PC-9 (cell line): ENCODE measurements around the gene FCHO2. TPM values are rescaled to one million over a fixed set of nuclear protein-coding genes. Genes with fewer than 3 reads are reported as not detected.
A peak's percentile ranks its signal among the peaks of the same experiment; 100 is the strongest.

Source experiments
- BruUV-seq: library from RNA; stranded (reverse); fragments of 400-500 nt; replicated peaks from 2 replicates; lab custom pipeline; 2021; lab: Mats Ljungman, UMichigan
- CTCF ChIA-PET: fragments of 300-600 bp; sonication (Branson Sonifier 250); formaldehyde crosslinking; loops from one replicate; lab custom pipeline; 2022; ENCODE audit warnings: antibody characterized with exemption; lab: Charles Lee
- POLR2A ChIA-PET: fragments of 300-600 bp; sonication (Branson Sonifier 250); formaldehyde crosslinking; loops from one replicate; lab custom pipeline; 2022; ENCODE audit warnings: antibody characterized with exemption; ENCODE audit not compliant: unreplicated experiment; lab: Charles Lee
- DNase-seq, 2 experiments: peaks; one replicate each; pipeline versions ENCODE4 v3.0.0 to v3.0.0-alpha.2; 2015 to 2022; ENCODE audit warnings: mixed read lengths in 1 of 2
- H2AFZ ChIP-seq: fragments of 200-600 bp; sonication (generic); 2 replicates; pipeline ENCODE4 v1.8.1; 2017; ENCODE audit warnings: antibody characterized with exemption
- H3F3A ChIP-seq: fragments of 200-600 bp; sonication (generic); 2 replicates; pipeline ENCODE4 v1.8.1; 2017; ENCODE audit warnings: antibody characterized with exemption, mild to moderate bottlenecking, low read depth; ENCODE audit not compliant: insufficient read depth
- H3K27ac ChIP-seq: fragments of 200-600 bp; sonication (generic); 2 replicates; pipeline ENCODE4 v1.6.1; 2016; ENCODE audit warnings: mixed run types
- H3K27me3 ChIP-seq: fragments of 200-600 bp; sonication (generic); 2 replicates; pipeline ENCODE4 v1.6.1; 2016; ENCODE audit warnings: low read depth, mixed run types; ENCODE audit not compliant: insufficient read depth
- H3K36me3 ChIP-seq: fragments of 200-600 bp; sonication (generic); 2 replicates; pipeline ENCODE4 v1.6.1; 2016; ENCODE audit warnings: low read depth, mixed run types
- H3K4me1 ChIP-seq: fragments of 200-600 bp; sonication (generic); replicated peaks from 2 replicates; pipeline ENCODE4 v1.6.1; 2016; ENCODE audit warnings: mixed run types; ENCODE audit not compliant: insufficient read depth
- H3K4me2 ChIP-seq: fragments of 200-600 bp; sonication (generic); 2 replicates; pipeline ENCODE4 v1.6.1; 2017; ENCODE audit warnings: mixed run types
- H3K4me3 ChIP-seq: fragments of 200-600 bp; sonication (generic); 2 replicates; pipeline ENCODE4 v1.6.1; 2016; ENCODE audit warnings: mixed run types
- H3K79me2 ChIP-seq: fragments of 200-600 bp; sonication (generic); 2 replicates; pipeline ENCODE4 v1.6.1; 2017; ENCODE audit warnings: low read depth, mixed run types
- H3K9me2 ChIP-seq: fragments of 200-600 bp; sonication (generic); 2 replicates; pipeline ENCODE4 v1.8.1; 2017; ENCODE audit warnings: mild to moderate bottlenecking; ENCODE audit not compliant: insufficient read depth
- H3K9me3 ChIP-seq: fragments of 200-600 bp; sonication (generic); 2 replicates; pipeline ENCODE4 v1.8.1; 2016; ENCODE audit warnings: low read depth; ENCODE audit not compliant: insufficient read depth
- H4K20me1 ChIP-seq: fragments of 200-600 bp; sonication (generic); 2 replicates; pipeline ENCODE4 v1.8.1; 2017; ENCODE audit not compliant: insufficient read depth
- EZH2 ChIP-seq: fragments of 200-600 bp; sonication (generic); IDR thresholded peaks from 2 replicates; pipeline ENCODE4 v1.8.0; 2017; ENCODE audit warnings: antibody characterized with exemption, low read depth
- intact Hi-C: fragments of 100-400 bp; cut with micrococcal nuclease; formaldehyde crosslinking; loops from one replicate; pipeline ENCODE4 v1.10.0; 2022; ENCODE audit not compliant: unreplicated experiment
- total RNA-seq: library from RNA; stranded (reverse); gene quantifications from 2 replicates; pipeline ENCODE4 v1.2.3, GENCODE V29; 2021
- TF ChIP-seq, protein P1 (sequence below): fragments of 200-600 bp; sonication (generic); conservative IDR thresholded peaks from 2 replicates; pipeline ENCODE4 v1.6.1; 2017; ENCODE audit warnings: mixed run types, antibody characterized with exemption, mild to moderate bottlenecking, moderate library complexity

FCHO2 gene
- total RNA-seq, 1 experiment from 2014 or later: 26.1 TPM

DNA sequence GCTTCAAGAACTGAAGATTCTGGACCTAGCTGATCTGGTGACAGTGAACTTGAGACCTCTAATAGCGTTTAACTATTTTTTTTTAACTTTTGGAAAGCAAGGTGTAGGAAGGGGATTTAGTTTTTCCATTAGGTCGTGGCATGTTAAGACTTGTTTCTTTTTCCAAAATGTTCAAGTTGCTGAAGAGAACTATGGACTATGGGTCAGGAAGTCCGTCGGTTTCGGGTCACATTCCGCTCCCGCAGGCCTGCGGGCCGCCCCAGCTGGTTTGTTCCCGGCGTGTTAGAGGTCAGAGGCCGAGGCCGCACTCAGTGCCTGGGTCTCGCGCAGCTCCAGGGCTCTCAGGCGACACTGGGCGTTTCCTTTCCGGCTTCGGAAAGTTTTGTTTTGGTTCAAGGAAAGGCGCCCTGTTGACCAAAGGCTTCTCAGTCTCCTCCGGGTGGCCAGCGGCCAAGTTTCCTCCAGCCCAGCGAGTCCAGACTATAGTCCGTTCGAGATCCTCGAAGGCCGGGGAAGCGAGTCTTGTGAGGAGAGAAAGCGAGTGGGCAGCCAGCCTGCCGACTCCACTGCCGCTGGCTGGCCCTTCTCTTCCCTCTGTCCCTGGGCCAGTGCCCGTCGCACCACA is 586 bp upstream of the FCHO2 start:
- Histone ChIP-seq H3K4me2 (peak overlapping the region; percentile 94), H3K9me2 (no peaks in the 10 kb centered on the region), H2AFZ (peak overlapping the region; percentile 89), H3K27ac (peak overlapping the region; percentile 99), H3K9me3 (no peaks in the 10 kb centered on the region; the same call in 1 of the 2 replicates), H3K27me3 (no peaks in the 10 kb centered on the region), H3K79me2 (peaks cover 46% of the 10 kb centered on the region), H3K4me1 (peaks cover 61% of the 10 kb centered on the region), H3K36me3 (no peaks in the 10 kb centered on the region), H3F3A (peaks cover 49% of the 10 kb centered on the region), H3K4me3 (peak overlapping the region; percentile 74), H4K20me1 (no peaks in the 10 kb centered on the region)
- POLR2A ChIA-PET: interaction anchor here (0.6 to 0.7 kb wide), 5 partner anchors 44 to 1317 kb away, joined by 3 to 8 read pairs (median 3); no protein-coding TSS in a partner anchor
- DNase-seq: peak in 1 of 2 experiments; percentile 68
- TF ChIP-seq, protein P1, sequence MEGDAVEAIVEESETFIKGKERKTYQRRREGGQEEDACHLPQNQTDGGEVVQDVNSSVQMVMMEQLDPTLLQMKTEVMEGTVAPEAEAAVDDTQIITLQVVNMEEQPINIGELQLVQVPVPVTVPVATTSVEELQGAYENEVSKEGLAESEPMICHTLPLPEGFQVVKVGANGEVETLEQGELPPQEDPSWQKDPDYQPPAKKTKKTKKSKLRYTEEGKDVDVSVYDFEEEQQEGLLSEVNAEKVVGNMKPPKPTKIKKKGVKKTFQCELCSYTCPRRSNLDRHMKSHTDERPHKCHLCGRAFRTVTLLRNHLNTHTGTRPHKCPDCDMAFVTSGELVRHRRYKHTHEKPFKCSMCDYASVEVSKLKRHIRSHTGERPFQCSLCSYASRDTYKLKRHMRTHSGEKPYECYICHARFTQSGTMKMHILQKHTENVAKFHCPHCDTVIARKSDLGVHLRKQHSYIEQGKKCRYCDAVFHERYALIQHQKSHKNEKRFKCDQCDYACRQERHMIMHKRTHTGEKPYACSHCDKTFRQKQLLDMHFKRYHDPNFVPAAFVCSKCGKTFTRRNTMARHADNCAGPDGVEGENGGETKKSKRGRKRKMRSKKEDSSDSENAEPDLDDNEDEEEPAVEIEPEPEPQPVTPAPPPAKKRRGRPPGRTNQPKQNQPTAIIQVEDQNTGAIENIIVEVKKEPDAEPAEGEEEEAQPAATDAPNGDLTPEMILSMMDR: no peak
- TF ChIP-seq EZH2: no peak
- TSS peak; percentile 97 for BruUV-seq
- CTCF ChIA-PET: interaction anchor here (0.8 kb wide), 1 partner anchor 35 kb away, joined by 3 read pairs; no protein-coding TSS in a partner anchor
- intact Hi-C loops: loop anchor here (10.0 kb wide), 2 partner anchors 500 to 590 kb away; no protein-coding TSS in a partner anchor

DNA sequence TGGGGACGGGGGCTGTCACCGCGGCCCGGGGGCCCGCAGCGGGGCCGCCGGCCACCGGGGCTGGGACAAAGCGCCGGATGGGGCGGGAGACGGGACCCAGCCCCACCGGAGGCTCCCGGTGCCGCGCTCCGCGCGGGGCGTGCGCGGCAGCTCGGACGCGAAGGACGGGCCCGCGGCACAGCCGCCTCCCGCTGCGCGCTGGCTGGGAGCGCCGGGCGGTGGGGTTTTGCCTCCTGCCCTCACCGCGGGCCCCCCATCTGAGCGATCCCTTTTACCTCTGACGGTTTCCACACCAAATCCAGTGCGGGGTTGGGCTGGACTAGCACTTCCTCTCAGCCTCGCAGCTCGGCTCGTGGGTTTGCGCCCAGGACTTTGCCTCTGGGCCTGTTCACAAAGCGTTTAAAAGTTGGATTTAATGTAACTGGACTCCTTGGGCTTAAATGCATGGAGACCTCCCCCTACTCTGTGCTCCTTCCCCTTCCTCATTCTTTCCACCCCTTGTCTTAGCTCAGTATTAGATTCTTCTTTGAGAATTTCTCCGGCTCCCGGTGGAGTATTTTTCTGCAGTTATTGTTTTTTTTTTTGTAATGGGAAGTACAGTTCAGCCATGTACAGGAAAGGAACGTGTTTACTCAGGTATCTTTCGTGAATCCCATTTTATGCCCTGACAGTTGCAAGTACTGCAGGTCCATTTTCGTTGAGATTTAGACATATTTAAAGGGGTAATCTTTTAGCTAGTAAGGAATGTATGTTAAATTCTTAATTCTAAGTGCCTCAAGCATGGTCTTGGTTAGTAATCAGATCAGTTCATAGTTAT is 691 bp downstream of the FCHO2 start:
- peak overlapping the region; percentile 82 for H2AFZ ChIP-seq
- TF ChIP-seq EZH2: no peak
- TF ChIP-seq, protein P1: no peak
- H3K27ac ChIP-seq: peak overlapping the region; percentile 99
- DNase-seq: peak; percentile 55 to 58
- H3K4me1 ChIP-seq: peaks cover 52% of the 10 kb centered on the region
- intact Hi-C loops: loop anchor here (1.0 to 10.0 kb wide), 3 partner anchors 75 to 588 kb away; no protein-coding TSS in a partner anchor
- 0 out of 2 replicates have a peak, but pooled peaks cover 3% of the 10 kb centered on the region for H3K36me3 ChIP-seq
- peak overlapping the region; percentile 74 for H3K4me3 ChIP-seq
- no TSS peak for BruUV-seq
- peak overlapping the region; percentile 94 for H3K4me2 ChIP-seq
- H3K9me3 ChIP-seq: no peaks in the 10 kb centered on the region
- CTCF ChIA-PET: no interaction called here
- POLR2A ChIA-PET: no interaction called here
- H3K79me2 ChIP-seq: peaks cover 59% of the 10 kb centered on the region
- no peaks in the 10 kb centered on the region for H4K20me1 ChIP-seq
- H3K27me3 ChIP-seq: no peaks in the 10 kb centered on the region
- no peaks in the 10 kb centered on the region for H3K9me2 ChIP-seq
- H3F3A ChIP-seq: peaks cover 40% of the 10 kb centered on the region

DNA sequence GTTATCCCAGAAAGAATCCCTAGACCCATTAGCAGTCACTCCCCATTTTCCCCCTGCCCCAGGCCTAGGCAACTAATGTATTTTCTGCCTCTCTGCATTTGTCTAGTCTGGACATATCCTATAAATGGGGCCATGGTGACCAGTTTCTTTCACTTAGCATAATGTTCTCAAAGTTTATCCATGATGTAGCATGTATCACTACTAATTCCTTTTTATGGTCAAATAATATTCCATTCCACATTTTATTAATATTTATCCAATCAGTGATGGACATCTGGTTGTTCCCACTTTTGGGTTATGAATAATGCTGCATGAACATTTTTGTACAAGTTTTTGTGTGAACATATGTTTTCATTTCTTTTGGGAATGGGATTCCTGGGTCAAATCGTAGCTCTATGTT is 1.5 kb downstream of the FCHO2 start:
- Histone ChIP-seq H3K9me3 (no peaks in the 10 kb centered on the region), H3K27me3 (no peaks in the 10 kb centered on the region), H3K9me2 (no peaks in the 10 kb centered on the region), H3K79me2 (peaks cover 65% of the 10 kb centered on the region), H3K27ac (peak overlapping the region; percentile 99), H3K4me3 (peak overlapping the region; percentile 74), H3K4me2 (peak overlapping the region; percentile 94), H3K4me1 (peaks cover 44% of the 10 kb centered on the region), H3K36me3 (0 out of 2 replicates have a peak, but pooled peaks cover 3% of the 10 kb centered on the region), H2AFZ (peak overlapping the region; percentile 82), H3F3A (peaks cover 32% of the 10 kb centered on the region), H4K20me1 (no peaks in the 10 kb centered on the region)
- BruUV-seq: TSS peak; percentile 22
- DNase-seq: no peak
- POLR2A ChIA-PET: no interaction called here
- intact Hi-C loops: loop anchor here (10.0 kb wide), 2 partner anchors 497 to 587 kb away; no protein-coding TSS in a partner anchor
- TF ChIP-seq, protein P1: no peak
- TF ChIP-seq EZH2: no peak
- CTCF ChIA-PET: no interaction called here
